Mesendoderm (in vitro differentiated cells): ENCODE results near the gene WDR46.

Experiments used
- DNase-seq: peaks from one replicate; pipeline ENCODE4 v3.0.0; 2013
- H2AK5ac ChIP-seq: 2 replicates; pipeline ENCODE4 v1.6.1; 2013; ENCODE audit warnings: low read length, inconsistent platforms
- H2BK120ac ChIP-seq: 2 replicates; pipeline ENCODE4 v1.6.1; 2013; ENCODE audit warnings: low read depth, mild to moderate bottlenecking, low read length, moderate library complexity, mixed read lengths
- H2BK15ac ChIP-seq: replicated peaks from 2 replicates; pipeline ENCODE4 v1.6.1; 2013; ENCODE audit warnings: low read depth, mild to moderate bottlenecking, moderate library complexity
- H2BK5ac ChIP-seq: 2 replicates; pipeline ENCODE4 v1.6.1; 2013; ENCODE audit warnings: low read length, inconsistent platforms
- H3K18ac ChIP-seq: 2 replicates; pipeline ENCODE4 v1.6.1; 2013; ENCODE audit warnings: mild to moderate bottlenecking, low read length, mixed read lengths
- H3K23ac ChIP-seq: one replicate; pipeline ENCODE4 v1.6.1; 2013; ENCODE audit warnings: low read length
- H3K27ac ChIP-seq: 2 replicates; pipeline ENCODE4 v1.5.1; 2013; ENCODE audit warnings: low read depth, mild to moderate bottlenecking, inconsistent platforms, low read length, moderate library complexity
- H3K27me3 ChIP-seq: 2 replicates; pipeline ENCODE4 v1.6.1; 2013; ENCODE audit warnings: low read length, control low read depth, mild to moderate bottlenecking, inconsistent platforms; ENCODE audit not compliant: insufficient read depth, poor library complexity
- H3K36me3 ChIP-seq: 2 replicates; pipeline ENCODE4 v1.6.1; 2013; ENCODE audit warnings: low read length, inconsistent platforms; ENCODE audit not compliant: control insufficient read depth, insufficient read depth
- H3K4ac ChIP-seq: one replicate; pipeline ENCODE4 v1.6.1; 2013; ENCODE audit warnings: low read depth, mild to moderate bottlenecking, low read length, moderate library complexity
- H3K4me1 ChIP-seq: 2 replicates; pipeline ENCODE4 v1.6.1; 2013; ENCODE audit warnings: low read depth, low read length, inconsistent platforms; ENCODE audit not compliant: control insufficient read depth
- H3K4me2 ChIP-seq: 2 replicates; pipeline ENCODE4 v1.6.1; 2013; ENCODE audit warnings: low read length
- H3K4me3 ChIP-seq: 2 replicates; pipeline ENCODE4 v1.5.1; 2013; ENCODE audit warnings: mild to moderate bottlenecking, low read length
- H3K56ac ChIP-seq: one replicate; pipeline ENCODE4 v1.6.1; 2013; ENCODE audit warnings: low read length
- H3K79me1 ChIP-seq: 2 replicates; pipeline ENCODE4 v1.6.1; 2013; ENCODE audit warnings: low read length, inconsistent platforms
- H3K79me2 ChIP-seq: 2 replicates; pipeline ENCODE4 v1.6.1; 2013; ENCODE audit warnings: mild to moderate bottlenecking, low read length; ENCODE audit not compliant: control insufficient read depth, insufficient read depth
- H3K9ac ChIP-seq: 2 replicates; pipeline ENCODE4 v1.6.1; 2013; ENCODE audit warnings: low read length, inconsistent platforms
- H4K5ac ChIP-seq: one replicate; pipeline ENCODE4 v1.6.1; 2013; ENCODE audit warnings: low read length
- H4K8ac ChIP-seq: one replicate; pipeline ENCODE4 v1.6.1; 2013; ENCODE audit warnings: low read depth, mild to moderate bottlenecking, control low read depth, low read length, moderate library complexity
- WGBS: extraction: QIAGEN DNeasy Blood & Tissue Kit; methylation state at CpG from one replicate; pipeline ENCODE4 v1.1.7; 2013; ENCODE audit warnings: low lambda C conversion rate, missing lambda C conversion rate; ENCODE audit not compliant: insufficient coverage; ENCODE audit errors: extremely low coverage; 5-methylcytosine and 5-hydroxymethylcytosine counted together

Gene WDR46

GRCh38 chr6:33298773-33299236, 9.8 kb upstream of the WDR46 start, which contains the start of gene RGL2:
RGL2 (minus strand) TSS chr6:33298942; CDS start chr6:33298610, 332 bp downstream.
- no peaks in the 10 kb centered on the region for H3K4me1 ChIP-seq
- WGBS, result no CpG with 5 or more reads among the region's 34 CpGs
- peak within 1 kb of the TSS; percentile 82 for H3K18ac ChIP-seq
- H3K23ac ChIP-seq, result peak within 1 kb of the TSS; percentile 80
- no peaks in the 10 kb centered on the region for H3K27me3 ChIP-seq
- no peak within 1 kb of the TSS for H2BK120ac ChIP-seq
- peak within 1 kb of the TSS; percentile 66 for H4K8ac ChIP-seq
- H3K4ac ChIP-seq, result peak within 1 kb of the TSS; percentile 48
- peak within 1 kb of the TSS; percentile 100 for H3K56ac ChIP-seq
- DNase-seq, result no peak
- peak within 1 kb of the TSS; percentile 100 for H3K9ac ChIP-seq
- H3K79me1 ChIP-seq, result peaks cover 8% of the 10 kb centered on the region
- peak within 1 kb of the TSS; percentile 93 for H2AK5ac ChIP-seq
- H2BK15ac ChIP-seq, result no peak within 1 kb of the TSS
- peak within 1 kb of the TSS; percentile 97 for H2BK5ac ChIP-seq
- peak within 1 kb of the TSS; percentile 100 for H3K4me3 ChIP-seq
- H3K4me2 ChIP-seq, result peak within 1 kb of the TSS; percentile 98
- H3K79me2 ChIP-seq, result peaks cover 11% of the 10 kb centered on the region
- no peak within 1 kb of the TSS for H4K5ac ChIP-seq
- peak within 1 kb of the TSS; percentile 99 for H3K27ac ChIP-seq
- H3K36me3 ChIP-seq, result no peaks in the 10 kb centered on the region

GRCh38 chr6:33297956-33298772, 9.1 kb upstream of the WDR46 start:
- Histone ChIP-seq H3K4me2 (peak overlapping the region; percentile 95), H3K4ac (peak overlapping the region; percentile 48), H3K9ac (peak overlapping the region; percentile 100), H3K36me3 (no peaks in the 10 kb centered on the region), H2AK5ac (no peak overlapping the region), H3K79me1 (peaks cover 8% of the 10 kb centered on the region), H2BK120ac (no peak overlapping the region), H3K23ac (no peak overlapping the region), H3K27me3 (no peaks in the 10 kb centered on the region), H3K18ac (peak overlapping the region; percentile 82), H3K27ac (peak overlapping the region; percentile 31), H4K8ac (peak overlapping the region; percentile 66), H4K5ac (no peak overlapping the region), H2BK15ac (no peak overlapping the region), H3K4me3 (peak overlapping the region; percentile 83), H3K56ac (peak overlapping the region; percentile 93), H3K79me2 (peaks cover 11% of the 10 kb centered on the region), H2BK5ac (no peak overlapping the region), H3K4me1 (no peaks in the 10 kb centered on the region)
- WGBS, result no CpG with 5 or more reads among the region's 42 CpGs
- peak; percentile 97 for DNase-seq

- peak overlapping the region; percentile 70 for H3K4me3 ChIP-seq
- H4K5ac ChIP-seq, result no peak overlapping the region
- no peaks in the 10 kb centered on the region for H3K36me3 ChIP-seq
- H3K79me2 ChIP-seq, result peaks cover 11% of the 10 kb centered on the region
- peak overlapping the region; percentile 56 for H3K9ac ChIP-seq
- H3K23ac ChIP-seq, result no peak overlapping the region
- peak overlapping the region; percentile 65 for H3K4ac ChIP-seq
- H3K79me1 ChIP-seq, result peaks cover 8% of the 10 kb centered on the region
- H3K4me2 ChIP-seq, result peak overlapping the region; percentile 95
- peak overlapping the region; percentile 60 for H3K27ac ChIP-seq
- peak overlapping the region; percentile 65 for H3K18ac ChIP-seq
- H2BK5ac ChIP-seq, result no peak overlapping the region
- no peak overlapping the region for H2BK120ac ChIP-seq
- H3K4me1 ChIP-seq, result no peaks in the 10 kb centered on the region
- no peaks in the 10 kb centered on the region for H3K27me3 ChIP-seq
- DNase-seq, result peak; percentile 87
- no peak overlapping the region for H2AK5ac ChIP-seq
- peak overlapping the region; percentile 81 for H4K8ac ChIP-seq
- WGBS, result no CpG with 5 or more reads among the region's 16 CpGs
- no peak overlapping the region for H2BK15ac ChIP-seq
- peak overlapping the region; percentile 93 for H3K56ac ChIP-seq
Measured at GRCh38 chr6:33297406-33297955, 8.4 kb upstream of the WDR46 start.

- no peak overlapping the region for H3K23ac ChIP-seq
- H3K56ac ChIP-seq, result peak overlapping the region; percentile 93
- no peak overlapping the region for H4K5ac ChIP-seq
- no CpG with 5 or more reads among the region's 12 CpGs for WGBS
- H3K27me3 ChIP-seq, result no peaks in the 10 kb centered on the region
- peaks cover under 1% of the 10 kb centered on the region for H3K36me3 ChIP-seq
- no peak for DNase-seq
- H2BK5ac ChIP-seq, result no peak overlapping the region
- H2BK120ac ChIP-seq, result no peak overlapping the region
- no peak overlapping the region for H3K4me3 ChIP-seq
- peak overlapping the region; percentile 60 for H3K27ac ChIP-seq
- H3K4me1 ChIP-seq, result no peaks in the 10 kb centered on the region
- H4K8ac ChIP-seq, result peak overlapping the region; percentile 81
- H2BK15ac ChIP-seq, result no peak overlapping the region
- peak overlapping the region; percentile 65 for H3K18ac ChIP-seq
- H3K79me2 ChIP-seq, result peaks cover 11% of the 10 kb centered on the region
- H3K9ac ChIP-seq, result peak overlapping the region; percentile 56
- H3K79me1 ChIP-seq, result peaks cover 8% of the 10 kb centered on the region
- H3K4me2 ChIP-seq, result peak overlapping the region; percentile 95
- peak overlapping the region; percentile 46 for H2AK5ac ChIP-seq
- peak overlapping the region; percentile 65 for H3K4ac ChIP-seq
Measured at GRCh38 chr6:33296797-33297405, 7.9 kb upstream of the WDR46 start.

GRCh38 chr6:33295621-33296369, 6.8 kb upstream of the WDR46 start:
- no peak overlapping the region for H3K9ac ChIP-seq
- H3K79me2 ChIP-seq, result peaks cover 8% of the 10 kb centered on the region
- no peak overlapping the region for H4K5ac ChIP-seq
- peaks cover 9% of the 10 kb centered on the region for H3K79me1 ChIP-seq
- H3K56ac ChIP-seq, result no peak overlapping the region
- no CpG with 5 or more reads among the region's 15 CpGs for WGBS
- H3K18ac ChIP-seq, result no peak overlapping the region
- H3K23ac ChIP-seq, result no peak overlapping the region
- H3K4me3 ChIP-seq, result no peak overlapping the region
- DNase-seq, result no peak
- no peaks in the 10 kb centered on the region for H3K4me1 ChIP-seq
- H2BK120ac ChIP-seq, result no peak overlapping the region
- no peak overlapping the region for H3K27ac ChIP-seq
- H3K4me2 ChIP-seq, result no peak overlapping the region
- no peak overlapping the region for H4K8ac ChIP-seq
- peaks cover 2% of the 10 kb centered on the region for H3K36me3 ChIP-seq
- H3K27me3 ChIP-seq, result no peaks in the 10 kb centered on the region
- no peak overlapping the region for H3K4ac ChIP-seq
- H2BK15ac ChIP-seq, result no peak overlapping the region
- H2AK5ac ChIP-seq, result no peak overlapping the region
- H2BK5ac ChIP-seq, result no peak overlapping the region
